Activated CD4-positive, CD25-positive, alpha-beta regulatory T cell (primary cell): ENCODE measurements around the gene BACE2.

Experiments used
- DNase-seq, 4 experiments: peaks; one replicate each; lab custom pipeline; 2025; lab: John Stamatoyannopoulos, UW

Gene BACE2

GRCh38 chr21:41321908-41322495 lies 154.0 kb downstream of the BACE2 start:
- no peak for DNase-seq

- DNase-seq: no peak
Measured at GRCh38 chr21:41322496-41323382, 154.8 kb downstream of the BACE2 start.

GRCh38 chr21:41325138-41325912 lies 157.4 kb downstream of the BACE2 start:
- DNase-seq: no peak

- no peak for DNase-seq
Measured at GRCh38 chr21:41326414-41327080, 158.6 kb downstream of the BACE2 start.

DNA sequence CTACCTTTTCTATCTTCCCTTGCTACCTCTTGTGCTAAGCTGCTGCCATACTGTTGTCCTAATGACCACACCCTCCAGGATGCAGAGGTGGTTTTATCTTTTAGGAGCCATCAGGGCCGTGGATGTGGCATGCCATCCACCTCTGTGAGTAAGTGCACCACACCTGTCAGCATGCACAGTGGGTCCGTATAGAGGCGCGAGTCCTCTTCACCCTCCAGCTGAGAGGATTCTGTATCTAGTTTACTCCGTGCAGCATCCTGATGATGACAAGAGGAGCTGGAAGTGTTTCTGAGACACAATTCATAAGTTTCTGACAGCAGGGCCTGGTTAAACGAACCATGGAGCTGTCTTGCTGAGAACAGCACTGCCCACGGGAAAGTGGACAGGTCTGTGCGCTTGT lies 159.8 kb downstream of the BACE2 start:
- DNase-seq: no peak

- no peak for DNase-seq
Measured at GRCh38 chr21:41328660-41329607, 161.0 kb downstream of the BACE2 start.
